ENCODE measurements around the gene CILP.

The CILP gene

GRCh38 chr15:65207280-65207840 lies 3.9 kb downstream of the CILP start:
- Histone ChIP-seq H3K9me3 (no peaks in the 10 kb centered on the region), H3K4me1 (ENCODE audit: control insufficient read depth in 1 of 2, insufficient read depth in 1 of 2, low read depth in 1 of 2, low read length in 1 of 2) (no peaks in the 10 kb centered on the region), H3K27me3 (no peaks in the 10 kb centered on the region), H3K27ac (no peak overlapping the region), H3K36me3 (no peaks in the 10 kb centered on the region), H3K4me3 (ENCODE audit: low read depth in 1 of 2, low read length in 1 of 2) (no peak overlapping the region)
- no peak for TF ChIP-seq CTCF (IDR thresholded peaks at IDR 0.05)

GRCh38 chr15:65206750-65207149 lies 4.5 kb downstream of the CILP start:
- no peak overlapping the region for H3K4me3 ChIP-seq (ENCODE audit: low read depth in 1 of 2, low read length in 1 of 2)
- no peaks in the 10 kb centered on the region for H3K27me3 ChIP-seq
- no peak for TF ChIP-seq CTCF (IDR thresholded peaks at IDR 0.05)

GRCh38 chr15:65204931-65205660 lies 6.2 kb downstream of the CILP start:
- H3K36me3 ChIP-seq, result no peaks in the 10 kb centered on the region
- TF ChIP-seq CTCF (IDR thresholded peaks at IDR 0.05), result no peak
- no peaks in the 10 kb centered on the region for H3K9me3 ChIP-seq
- H3K4me3 ChIP-seq (ENCODE audit: low read depth in 1 of 2, low read length in 1 of 2), result no peak overlapping the region
- no peaks in the 10 kb centered on the region for H3K4me1 ChIP-seq (ENCODE audit: control insufficient read depth in 1 of 2, insufficient read depth in 1 of 2, low read depth in 1 of 2, low read length in 1 of 2)
- no peak overlapping the region for H3K27ac ChIP-seq
- H3K27me3 ChIP-seq, result no peaks in the 10 kb centered on the region

More at GRCh38 chr15:65206750-65207149, 4.5 kb downstream of the CILP start:
- Histone ChIP-seq H3K36me3 (no peaks in the 10 kb centered on the region), H3K4me1 (ENCODE audit: control insufficient read depth in 1 of 2, insufficient read depth in 1 of 2, low read depth in 1 of 2, low read length in 1 of 2) (no peaks in the 10 kb centered on the region), H3K9me3 (no peaks in the 10 kb centered on the region), H3K27ac (no peak overlapping the region)

GRCh38 chr15:65204236-65204930 lies 6.9 kb downstream of the CILP start:
- H3K36me3 ChIP-seq, result no peaks in the 10 kb centered on the region
- H3K27ac ChIP-seq, result no peak overlapping the region
- no peak overlapping the region for H3K4me3 ChIP-seq (ENCODE audit: low read depth in 1 of 2, low read length in 1 of 2)
- peaks cover 4% of the 10 kb centered on the region for H3K27me3 ChIP-seq
- no peaks in the 10 kb centered on the region for H3K9me3 ChIP-seq
- TF ChIP-seq CTCF (IDR thresholded peaks at IDR 0.05), result no peak
- H3K4me1 ChIP-seq (ENCODE audit: control insufficient read depth in 1 of 2, insufficient read depth in 1 of 2, low read depth in 1 of 2, low read length in 1 of 2), result no peaks in the 10 kb centered on the region

DNA sequence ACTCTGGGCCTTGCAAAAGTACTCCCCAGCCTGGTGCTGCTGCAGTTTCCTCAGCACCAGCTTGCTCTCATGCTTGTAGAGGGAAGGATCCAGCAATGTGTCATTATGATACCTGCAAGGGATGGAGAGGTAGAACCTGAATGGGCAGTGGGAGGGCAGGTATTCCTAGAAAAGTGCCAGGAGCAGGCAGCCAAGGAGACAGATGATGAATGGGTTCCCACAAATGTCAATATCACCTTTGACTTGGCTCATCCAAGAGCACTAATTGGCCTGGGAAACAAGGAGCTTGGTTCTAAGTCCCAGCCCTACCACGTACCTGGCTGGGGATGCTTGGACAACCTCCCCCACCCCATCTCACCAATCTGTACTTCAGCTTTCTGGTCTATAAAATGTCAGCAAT lies 9.4 kb downstream of the CILP start:
- Histone ChIP-seq H3K4me3 (ENCODE audit: low read depth in 1 of 2, low read length in 1 of 2) (no peak overlapping the region), H3K27me3 (peaks cover 8% of the 10 kb centered on the region), H3K36me3 (no peaks in the 10 kb centered on the region), H3K9me3 (no peaks in the 10 kb centered on the region), H3K27ac (no peak overlapping the region), H3K4me1 (ENCODE audit: control insufficient read depth in 1 of 2, insufficient read depth in 1 of 2, low read depth in 1 of 2, low read length in 1 of 2) (no peaks in the 10 kb centered on the region)
- no peak for TF ChIP-seq CTCF (IDR thresholded peaks at IDR 0.05)

Data from neutrophil (primary cell).